BE2C (cell line): Measurements from ENCODE around the gene SLC38A6. TPM values are rescaled to one million over a fixed set of nuclear protein-coding genes. Genes with fewer than 3 reads are reported as not detected.

ENCODE experiments used
- DNase-seq: peaks from one replicate; pipeline ENCODE4 v3.0.0-alpha.2; 2020
- H3K27me3 ChIP-seq: fragments of 250-450 bp; sonication (Bioruptor Pico); 2 replicates; pipeline ENCODE4 v1.5.1; 2020; ENCODE audit warnings: mild to moderate bottlenecking
- H3K36me3 ChIP-seq: fragments of 250-450 bp; sonication (Bioruptor Pico); 2 replicates; pipeline ENCODE4 v1.5.1; 2020; ENCODE audit warnings: mild to moderate bottlenecking
- H3K4me1 ChIP-seq: fragments of 250-450 bp; sonication (Bioruptor Pico); 2 replicates; pipeline ENCODE4 v1.5.1; 2020
- H3K4me3 ChIP-seq: 2 replicates; pipeline ENCODE4 v1.5.1; 2011; ENCODE audit warnings: low read depth, low read length
- H3K9me3 ChIP-seq: fragments of 250-450 bp; sonication (Bioruptor Pico); 2 replicates; pipeline ENCODE4 v1.5.1; 2020
- polyA plus RNA-seq: library from polyadenylated mRNA; unstranded; fragments of >200 nt; gene quantifications from one replicate; pipeline ENCODE4 v1.2.1, GENCODE V29; 2012; ENCODE audit warnings: low read depth, missing spikeins; ENCODE audit not compliant: insufficient read length, insufficient read depth
- TF ChIP-seq, protein P1 (sequence below): IDR thresholded peaks from 2 replicates; pipeline ENCODE4 v1.5.1; 2012; ENCODE audit warnings: mild to moderate bottlenecking, low read depth, low read length

Gene SLC38A6
- polyA plus RNA-seq: 2.4 TPM

DNA sequence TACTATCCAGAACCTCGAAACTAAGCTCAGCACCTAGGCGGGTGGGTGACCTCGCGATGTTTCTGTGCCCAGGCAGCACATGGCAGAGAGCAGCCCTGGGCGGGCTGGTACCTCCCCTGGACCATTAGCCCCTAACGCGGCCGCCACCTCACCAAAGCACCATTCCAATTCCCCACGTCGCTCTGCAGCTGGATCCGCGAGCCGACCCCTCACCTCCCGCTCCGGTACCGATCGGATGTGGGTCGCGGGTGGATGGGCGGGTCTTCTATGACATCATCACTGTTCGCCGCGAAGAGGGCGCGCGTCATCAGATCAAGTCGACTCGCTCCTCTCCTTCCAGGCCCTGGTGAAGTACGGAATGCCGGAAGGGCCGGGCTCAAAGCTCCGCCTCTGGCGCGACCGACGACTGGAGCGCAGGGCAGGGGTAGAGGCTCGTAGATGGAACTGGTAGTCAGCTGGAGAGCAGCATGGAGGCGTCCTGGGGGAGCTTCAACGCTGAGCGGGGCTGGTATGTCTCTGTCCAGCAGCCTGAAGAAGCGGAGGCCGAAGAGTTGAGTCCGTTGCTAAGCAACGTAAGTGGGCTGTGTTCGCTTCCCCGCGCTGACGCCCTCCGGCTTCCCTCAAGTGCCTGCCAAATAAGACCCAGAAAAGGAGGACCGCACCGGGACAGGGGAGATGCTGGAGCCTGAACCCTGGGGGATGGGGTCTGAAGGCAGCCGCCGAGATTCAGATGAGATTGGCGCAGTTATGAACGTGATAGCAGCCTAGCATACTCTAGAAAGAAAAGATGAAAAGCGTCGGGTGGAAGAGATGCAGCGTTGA, at the start of gene SLC38A6, which contains the start of gene TRMT5:
SLC38A6 (plus strand) TSS at position 435 of the 822 bp plus-strand sequence; CDS start at position 468, 33 bp downstream.
TRMT5 (minus strand) TSS at position 269 of the 822 bp plus-strand sequence; CDS start at position 163, 106 bp downstream.
- H3K4me3 ChIP-seq: peak within 1 kb of the TSS; percentile 96
- peak; percentile 94 for DNase-seq
- peaks cover 8% of the 10 kb centered on the region for H3K36me3 ChIP-seq
- H3K4me1 ChIP-seq: peaks cover 4% of the 10 kb centered on the region; the same call in 1 of the 2 replicates
- H3K27me3 ChIP-seq: no peaks in the 10 kb centered on the region
- TF ChIP-seq, protein P1, sequence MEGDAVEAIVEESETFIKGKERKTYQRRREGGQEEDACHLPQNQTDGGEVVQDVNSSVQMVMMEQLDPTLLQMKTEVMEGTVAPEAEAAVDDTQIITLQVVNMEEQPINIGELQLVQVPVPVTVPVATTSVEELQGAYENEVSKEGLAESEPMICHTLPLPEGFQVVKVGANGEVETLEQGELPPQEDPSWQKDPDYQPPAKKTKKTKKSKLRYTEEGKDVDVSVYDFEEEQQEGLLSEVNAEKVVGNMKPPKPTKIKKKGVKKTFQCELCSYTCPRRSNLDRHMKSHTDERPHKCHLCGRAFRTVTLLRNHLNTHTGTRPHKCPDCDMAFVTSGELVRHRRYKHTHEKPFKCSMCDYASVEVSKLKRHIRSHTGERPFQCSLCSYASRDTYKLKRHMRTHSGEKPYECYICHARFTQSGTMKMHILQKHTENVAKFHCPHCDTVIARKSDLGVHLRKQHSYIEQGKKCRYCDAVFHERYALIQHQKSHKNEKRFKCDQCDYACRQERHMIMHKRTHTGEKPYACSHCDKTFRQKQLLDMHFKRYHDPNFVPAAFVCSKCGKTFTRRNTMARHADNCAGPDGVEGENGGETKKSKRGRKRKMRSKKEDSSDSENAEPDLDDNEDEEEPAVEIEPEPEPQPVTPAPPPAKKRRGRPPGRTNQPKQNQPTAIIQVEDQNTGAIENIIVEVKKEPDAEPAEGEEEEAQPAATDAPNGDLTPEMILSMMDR: no peak
- H3K9me3 ChIP-seq: no peaks in the 10 kb centered on the region

DNA sequence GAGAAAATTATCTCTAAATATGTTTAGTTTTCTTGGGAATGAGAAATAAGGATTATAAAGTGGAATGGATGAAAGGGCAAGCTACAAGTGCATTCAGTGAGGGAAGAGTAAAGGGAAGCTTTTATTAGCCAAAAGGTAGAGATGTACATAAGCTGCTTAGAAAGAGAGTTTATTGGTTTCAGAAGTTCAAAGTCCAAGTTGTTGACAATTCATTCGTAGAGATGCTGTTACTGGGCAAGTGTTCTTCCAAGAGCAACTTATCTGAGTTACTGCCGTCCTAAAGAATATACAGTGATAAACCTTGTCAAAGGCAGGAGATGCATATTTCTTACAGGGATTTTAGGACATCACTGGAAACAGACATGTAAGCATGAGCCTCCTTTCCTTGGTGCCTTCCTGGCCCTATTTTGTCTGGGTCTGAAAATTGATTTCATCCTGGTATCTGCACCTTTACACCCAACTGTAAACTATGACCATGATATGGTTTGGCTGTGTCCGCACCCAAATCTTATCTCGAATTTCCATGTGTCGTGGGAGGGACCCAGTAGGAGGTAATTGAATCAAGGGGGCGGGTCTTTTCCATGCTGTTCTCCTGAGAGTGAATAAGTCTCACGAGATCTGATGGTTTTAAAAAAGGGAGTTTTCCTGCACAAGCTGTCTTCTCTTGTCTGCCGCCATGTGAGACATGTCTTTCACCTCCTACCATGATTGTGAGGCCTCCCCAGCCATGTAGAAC, 47.0 kb upstream of the SLC38A6 start:
- Histone ChIP-seq H3K9me3 (no peaks in the 10 kb centered on the region), H3K27me3 (no peaks in the 10 kb centered on the region), H3K4me1 (peaks cover 21% of the 10 kb centered on the region), H3K4me3 (no peak overlapping the region), H3K36me3 (no peaks in the 10 kb centered on the region)
- DNase-seq: peak; percentile 28
- TF ChIP-seq, protein P1: no peak

GRCh38 chr14:60935319-60935718, 45.7 kb upstream of the SLC38A6 start:
- TF ChIP-seq, protein P1: no peak
- Histone ChIP-seq H3K9me3 (no peaks in the 10 kb centered on the region), H3K4me1 (peaks cover 20% of the 10 kb centered on the region), H3K36me3 (no peaks in the 10 kb centered on the region), H3K4me3 (no peak overlapping the region), H3K27me3 (no peaks in the 10 kb centered on the region)
- DNase-seq: no peak

GRCh38 chr14:60943637-60944032, 37.4 kb upstream of the SLC38A6 start:
- Histone ChIP-seq H3K36me3 (no peaks in the 10 kb centered on the region), H3K9me3 (no peaks in the 10 kb centered on the region)
- TF ChIP-seq, protein P1: no peak

GRCh38 chr14:60944204-60944603, 36.8 kb upstream of the SLC38A6 start:
- TF ChIP-seq, protein P1: no peak
- Histone ChIP-seq H3K4me3 (no peak overlapping the region), H3K36me3 (no peaks in the 10 kb centered on the region), H3K4me1 (peaks cover 12% of the 10 kb centered on the region), H3K9me3 (no peaks in the 10 kb centered on the region), H3K27me3 (no peaks in the 10 kb centered on the region)
- no peak for DNase-seq

More at GRCh38 chr14:60943637-60944032, 37.4 kb upstream of the SLC38A6 start:
- peaks cover 12% of the 10 kb centered on the region for H3K4me1 ChIP-seq
- H3K27me3 ChIP-seq: no peaks in the 10 kb centered on the region
- DNase-seq: no peak
- no peak overlapping the region for H3K4me3 ChIP-seq
